GM19467 (cell line): ENCODE results near the gene AQP12A.

Experiments
- ATAC-seq: cut with Tn5 transposase; IDR thresholded peaks from one replicate; pipeline ENCODE4 v1.9.1; 2021; ENCODE audit warnings: mild to moderate bottlenecking, moderate library complexity; ENCODE audit not compliant: unreplicated experiment

Gene AQP12A

DNA sequence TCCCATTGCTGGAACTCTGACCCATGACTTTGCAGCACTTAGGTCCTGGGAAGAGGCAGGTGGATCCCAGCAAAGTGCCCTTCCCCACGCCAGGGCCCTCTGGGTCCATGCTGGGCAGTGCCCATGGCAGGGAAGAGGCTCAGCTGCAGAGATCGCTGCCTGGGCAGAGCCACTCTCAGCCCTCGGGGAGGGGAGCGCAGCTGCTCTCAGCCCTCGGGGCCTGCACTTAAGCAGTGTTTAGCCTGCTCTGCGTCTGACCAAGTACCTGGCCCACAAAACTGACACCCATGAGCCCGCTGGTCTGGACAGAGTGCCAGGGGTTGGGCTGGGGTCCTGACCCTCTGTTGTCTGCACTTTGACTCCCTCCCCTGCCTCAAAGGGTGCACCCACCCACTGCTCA, 46.3 kb downstream of the AQP12A start:
- no peak for ATAC-seq

GRCh38 chr2:240739797-240740196, 48.1 kb downstream of the AQP12A start:
- ATAC-seq: no peak

DNA sequence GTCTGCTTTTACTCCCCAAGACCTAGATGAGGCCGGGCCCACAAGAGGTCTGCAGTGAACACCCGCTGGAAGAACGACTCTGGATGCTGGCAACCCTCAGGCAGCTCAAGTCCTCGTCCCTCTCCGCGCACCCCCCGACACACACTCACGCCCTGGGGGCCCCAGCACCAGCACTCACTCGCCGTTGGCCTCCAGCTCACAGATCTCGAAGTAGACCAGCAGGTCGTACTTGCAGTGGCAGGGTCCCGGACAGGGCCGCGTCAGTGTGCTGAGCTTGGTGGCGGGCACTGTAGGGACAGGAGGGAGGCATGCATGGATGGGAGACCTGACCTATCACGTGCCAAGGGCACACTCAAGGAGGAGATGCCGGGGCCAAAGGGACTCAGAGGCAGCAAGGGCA, 49.4 kb downstream of the AQP12A start:
- no peak for ATAC-seq

GRCh38 chr2:240742602-240743095, 51.0 kb downstream of the AQP12A start:
- no peak for ATAC-seq

DNA sequence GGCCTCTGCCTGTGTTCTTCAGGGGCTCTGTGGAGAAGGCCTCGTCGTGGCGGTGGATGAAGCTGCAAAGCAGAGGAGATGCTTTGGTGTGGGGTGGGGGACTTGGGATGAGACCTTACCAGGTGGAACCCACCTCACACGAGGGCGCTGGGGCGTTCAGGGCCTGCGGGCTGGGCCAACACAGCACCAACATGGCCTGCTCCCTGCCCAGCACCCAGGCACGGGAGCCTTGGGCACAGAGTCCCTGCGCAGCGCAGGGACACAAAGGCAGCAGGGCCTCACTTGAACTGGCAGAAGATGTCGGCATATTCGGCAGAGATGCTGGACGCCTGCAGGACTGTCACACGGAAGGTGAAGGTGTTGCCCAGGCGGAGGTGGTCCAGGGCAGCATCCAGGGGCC, 53.8 kb downstream of the AQP12A start:
- no peak for ATAC-seq

DNA sequence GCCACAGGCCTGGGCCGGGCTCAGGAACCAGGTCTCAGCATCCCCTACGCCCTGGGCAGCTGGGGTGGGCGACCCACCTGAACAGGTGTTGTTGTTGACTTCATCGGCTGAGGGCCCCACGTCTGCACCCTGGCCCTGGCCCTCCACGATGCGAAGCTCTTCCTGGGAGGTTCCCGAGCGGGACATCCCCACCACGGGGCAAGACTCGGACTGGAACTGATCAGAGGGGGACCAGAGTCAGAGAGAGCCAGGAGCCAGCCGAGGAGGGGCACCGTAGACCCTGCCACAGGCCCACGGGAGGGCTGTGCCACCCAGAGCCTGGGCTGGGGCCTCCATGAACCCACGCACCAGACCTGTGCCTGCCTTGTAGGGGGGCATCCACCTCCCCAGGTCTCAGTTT, 54.3 kb downstream of the AQP12A start:
- no peak for ATAC-seq

DNA sequence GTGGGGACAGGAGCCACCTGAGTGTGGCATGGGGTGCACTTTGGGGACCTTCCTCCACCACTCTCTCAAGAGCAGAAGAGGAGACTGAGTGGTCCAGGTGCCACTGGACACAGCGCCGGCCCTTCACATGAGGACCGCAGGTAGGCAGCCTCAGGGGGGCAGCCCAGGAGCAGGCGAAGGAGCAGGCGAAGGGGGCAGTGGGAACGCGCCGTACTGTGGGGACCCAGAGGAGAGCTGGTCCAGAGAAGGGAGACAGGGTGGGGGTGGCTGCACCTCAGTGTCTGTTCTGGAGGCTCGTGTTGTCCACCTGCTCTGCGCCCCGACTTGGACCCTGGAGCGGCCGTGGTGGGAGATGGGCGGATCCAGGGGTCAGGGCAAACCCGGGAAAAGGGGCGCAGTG, 55.0 kb downstream of the AQP12A start:
- no peak for ATAC-seq

DNA sequence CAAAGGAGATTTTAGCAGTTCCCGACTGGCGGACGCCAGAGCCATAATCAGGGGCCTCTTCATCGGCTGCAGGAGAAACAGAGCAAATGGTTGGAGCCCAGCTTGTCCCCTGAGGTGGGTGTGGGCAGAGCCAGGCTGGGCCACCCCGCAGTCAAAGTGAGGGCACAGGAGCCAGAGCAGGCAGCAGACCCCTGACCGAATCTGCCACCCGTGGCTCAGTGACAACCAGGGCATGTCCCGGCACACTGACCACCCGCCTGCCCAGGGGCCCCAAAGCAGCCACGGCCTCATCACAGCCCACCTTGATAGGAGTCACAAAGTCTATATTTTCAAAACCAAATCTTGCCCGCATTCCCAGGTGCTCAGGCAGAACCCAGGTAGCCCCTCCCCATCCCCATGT, 55.6 kb downstream of the AQP12A start:
- ATAC-seq: no peak
